Measurements from ENCODE around the gene ITPK1. TPM values are rescaled to one million over a fixed set of nuclear protein-coding genes. Genes with fewer than 3 reads are reported as not detected.

The ITPK1 gene
- total and polyA plus RNA-seq, 10 of the 15 experiments (the other 5 are each of a cell fraction or from before 2014, with no cell fraction given), result 1.3 to 73.2 (median 27.0) TPM

DNA sequence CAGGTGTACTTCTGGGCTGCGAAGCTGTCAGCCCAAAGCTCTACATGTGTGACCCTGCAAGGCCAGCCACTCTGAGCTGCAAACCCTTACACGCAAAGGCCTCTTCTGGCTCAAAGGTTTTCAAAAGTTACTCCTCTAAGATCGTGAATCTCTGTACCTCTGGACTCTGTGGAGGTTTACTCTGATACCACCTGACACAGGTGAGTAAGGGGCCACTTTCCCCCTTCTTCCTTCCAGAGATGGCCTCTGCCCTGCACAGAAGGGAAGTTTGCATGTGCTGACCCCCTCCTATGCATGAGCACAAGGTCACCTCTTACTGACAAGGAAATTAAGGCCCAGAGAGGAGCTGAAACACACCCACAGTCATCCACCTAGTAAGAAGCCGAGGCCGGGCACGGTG, 14.5 kb downstream of the ITPK1 start:
- RAD21 ChIA-PET (ENCODE audit: unreplicated experiment), result interaction anchor here (1.3 kb wide), 1 partner anchor 12 kb away, joined by 3 read pairs; no protein-coding TSS in a partner anchor
- WGBS (ENCODE audit: insufficient coverage, insufficient replicate concordance, low lambda C conversion rate, missing lambda C conversion rate), result 100% methylated on average over 6 of the region's 6 CpGs
- peaks cover 22% of the 10 kb centered on the region for H3K4me1 ChIP-seq (ENCODE audit: control insufficient read depth, insufficient read depth, low read length)
- H3K4me2 ChIP-seq (ENCODE audit: control insufficient read depth, insufficient read depth), result no peak overlapping the region
- intact Hi-C loops (cut with micrococcal nuclease; ENCODE audit: unreplicated experiment) (no loop called here), in situ Hi-C loops (cut with MboI) (no loop called here)
- H3K79me2 ChIP-seq (ENCODE audit: control insufficient read depth, insufficient read depth, low read length), result peaks cover 37% of the 10 kb centered on the region
- CTCF ChIA-PET, result interaction anchor here (6.1 kb wide), 1 partner anchor 13 kb away, joined by 53 read pairs; the partner anchor contains the start of gene ITPK1
- no peaks in the 10 kb centered on the region for H4K20me1 ChIP-seq (ENCODE audit: control insufficient read depth, insufficient read depth)
- H3K27me3 ChIP-seq (replicated peaks in 1 of 2; ENCODE audit: control insufficient read depth in 2 of 2, insufficient read depth in 2 of 2, low read length in 1 of 2), result no peaks in the 10 kb centered on the region
- H3K9ac ChIP-seq (ENCODE audit: control insufficient read depth, insufficient read depth, low read length), result no peak overlapping the region
- H3K4me3 ChIP-seq, result no peak overlapping the region
- TF ChIP-seq MEF2B (IDR thresholded peaks at IDR 0.05; ENCODE audit: partially characterized antibody, poor library complexity, severe bottlenecking) (no peak), SREBF2 (IDR thresholded peaks at IDR 0.05; ENCODE audit: low read length) (no peak), NBN (IDR thresholded peaks at IDR 0.05) (no peak), TAF1 (IDR thresholded peaks at IDR 0.05; ENCODE audit: borderline replicate concordance, low read depth, low read length) (no peak), LARP7 (IDR thresholded peaks at IDR 0.05) (no peak), POU2F2 (IDR thresholded peaks at IDR 0.05; ENCODE audit: borderline replicate concordance, low read depth, low read length) (no peak), NFYB (IDR thresholded peaks at IDR 0.05; ENCODE audit: insufficient read depth, low read depth, low read length) (no peak), ZSCAN29 (IDR thresholded peaks at IDR 0.05) (no peak), ESRRA (IDR thresholded peaks at IDR 0.05; ENCODE audit: low read length) (no peak), FOXK2 (IDR thresholded peaks at IDR 0.05) (no peak)
- POLR2A ChIA-PET, result no interaction called here
- no peaks in the 10 kb centered on the region for H3K9me3 ChIP-seq (replicated peaks; ENCODE audit: control insufficient read depth, insufficient read depth, low read length)
- SMC1A ChIA-PET (ENCODE audit: uncharacterized antibody, unreplicated experiment), result interaction anchor here (1.8 to 3.3 kb wide), 2 partner anchors 13 to 149 kb away, joined by 4 to 18 read pairs; no protein-coding TSS in a partner anchor
- ATAC-seq (no peak), FAIRE-seq (no peak), DNase-seq (ENCODE audit: low read depth, low spot score) (no peak)
- H3K36me3 ChIP-seq (ENCODE audit: control insufficient read depth in 2 of 2, insufficient read depth in 2 of 2, low read length in 1 of 2), result peaks cover 0 to 3% of the 10 kb centered on the region in 2 experiments; a peak in 2 of 4 replicates
- no peak overlapping the region for H2AFZ ChIP-seq (ENCODE audit: control insufficient read depth, low read depth, low read length)
- no peak overlapping the region for H3K27ac ChIP-seq (ENCODE audit: control insufficient read depth, insufficient read depth)
- no TSS peak for BruUV-seq (replicated peaks)

Measured in GM12878 (cell line).